GM23338 (cell line): ENCODE data around the gene ORC3. TPM values are rescaled to one million over a fixed set of nuclear protein-coding genes. Genes with fewer than 3 reads are reported as not detected.
"Not testable (repeated sequence)": the region's sequence is repeated elsewhere in the genome, so short reads cannot be mapped to it uniquely, and the experiment has no call there.

Experiments
- ATAC-seq: fragments of 200-7000 bp; cut with Tn5 transposase; 3 replicates; pipeline ENCODE4 v1.9.1; 2020
- DNase-seq: peaks from one replicate; pipeline ENCODE4 v3.0.0-alpha.2; 2015; ENCODE audit warnings: low spot score
- H2AFZ ChIP-seq: fragments of 200-600 bp; sonication (generic); 2 replicates; pipeline ENCODE4 v1.8.0; 2016; ENCODE audit warnings: antibody characterized with exemption, mild to moderate bottlenecking, moderate library complexity
- H3F3A ChIP-seq: fragments of 200-600 bp; sonication (generic); replicated peaks from 2 replicates; pipeline ENCODE4 v1.8.0; 2017; ENCODE audit warnings: antibody characterized with exemption, mixed run types, low read depth
- H3K27ac ChIP-seq: fragments of 200-600 bp; sonication (generic); 2 replicates; pipeline ENCODE4 v1.6.1; 2016; ENCODE audit warnings: low read depth
- H3K27me3 ChIP-seq: fragments of 200-600 bp; sonication (generic); 2 replicates; pipeline ENCODE4 v1.8.0; 2016; ENCODE audit warnings: mild to moderate bottlenecking, mixed run types, moderate library complexity; ENCODE audit not compliant: insufficient read depth
- H3K36me3 ChIP-seq: fragments of 200-600 bp; sonication (generic); 2 replicates; pipeline ENCODE4 v1.8.0; 2016; ENCODE audit warnings: mild to moderate bottlenecking; ENCODE audit not compliant: insufficient read depth
- H3K4me1 ChIP-seq: fragments of 200-600 bp; sonication (generic); 2 replicates; pipeline ENCODE4 v1.8.0; 2016; ENCODE audit warnings: mild to moderate bottlenecking, moderate library complexity; ENCODE audit not compliant: insufficient read depth
- H3K4me2 ChIP-seq: fragments of 200-600 bp; sonication (generic); 2 replicates; pipeline ENCODE4 v1.7.1; 2017; ENCODE audit warnings: mixed run types
- H3K4me3 ChIP-seq: fragments of 200-600 bp; sonication (generic); 2 replicates; pipeline ENCODE4 v1.6.1; 2016; ENCODE audit warnings: mixed run types
- H3K79me2 ChIP-seq: fragments of 200-600 bp; sonication (generic); replicated peaks from 2 replicates; pipeline ENCODE4 v1.8.0; 2017; ENCODE audit warnings: mild to moderate bottlenecking; ENCODE audit not compliant: insufficient read depth
- H3K9me2 ChIP-seq: fragments of 200-600 bp; sonication (generic); 2 replicates; pipeline ENCODE4 v1.8.0; 2017; ENCODE audit not compliant: insufficient read depth
- H4K20me1 ChIP-seq: fragments of 200-600 bp; sonication (generic); replicated peaks from 2 replicates; pipeline ENCODE4 v1.8.0; 2017; ENCODE audit warnings: mild to moderate bottlenecking; ENCODE audit not compliant: insufficient read depth
- H3K27ac Mint-ChIP-seq: 2 replicates; pipeline ENCODE4 v1.8.0; 2020; ENCODE audit warnings: inconsistent platforms, mild to moderate bottlenecking, moderate library complexity, mixed read lengths
- H3K27me3 Mint-ChIP-seq: 3 replicates; pipeline ENCODE4 v1.8.0; 2022; ENCODE audit warnings: low read depth, mild to moderate bottlenecking, moderate library complexity, mixed read lengths, inconsistent platforms; ENCODE audit not compliant: insufficient read depth, poor library complexity
- H3K36me3 Mint-ChIP-seq: 3 replicates; pipeline ENCODE4 v1.8.0; 2021; ENCODE audit warnings: low read depth, mild to moderate bottlenecking, inconsistent platforms, moderate library complexity, mixed read lengths
- H3K4me1 Mint-ChIP-seq: 3 replicates; pipeline ENCODE4 v1.8.0; 2020; ENCODE audit warnings: mild to moderate bottlenecking, inconsistent platforms, mixed read lengths
- H3K4me3 Mint-ChIP-seq: 3 replicates; pipeline ENCODE4 v1.8.0; 2021; ENCODE audit warnings: moderate library complexity, mild to moderate bottlenecking, inconsistent platforms, mixed read lengths
- H3K9me3 Mint-ChIP-seq: 3 replicates; pipeline ENCODE4 v1.8.0; 2020; ENCODE audit warnings: moderate library complexity, mild to moderate bottlenecking, inconsistent platforms, mixed read lengths
- EZH2phosphoT487 ChIP-seq: fragments of 200-600 bp; sonication (generic); IDR thresholded peaks from one replicate; pipeline ENCODE4 v1.8.1; 2018; ENCODE audit warnings: antibody characterized with exemption; ENCODE audit not compliant: unreplicated experiment
- JUNB ChIP-seq: IDR thresholded peaks from one replicate; pipeline ENCODE4 v1.6.1; 2016; ENCODE audit warnings: antibody characterized with exemption; ENCODE audit not compliant: unreplicated experiment
- ZNF114 ChIP-seq: fragments of 250-450 bp; sonication (Bioruptor Pico); IDR thresholded peaks from 2 replicates; pipeline ENCODE4 v1.5.0; 2020; ENCODE audit warnings: mild to moderate bottlenecking, moderate library complexity
- ZNF331 ChIP-seq: fragments of 250-450 bp; sonication (Bioruptor Pico); IDR thresholded peaks from 2 replicates; pipeline ENCODE4 v1.5.0; 2020; ENCODE audit warnings: low read depth, mild to moderate bottlenecking, moderate library complexity
- polyA plus RNA-seq: library from polyadenylated mRNA; unstranded; fragments of >200 nt; fragmentation: Nextera tagmentation; extraction: Ambion mirVana; gene quantifications from 2 replicates; pipeline ENCODE4 v1.2.1, GENCODE V29; 2016
- total RNA-seq: library from RNA; depleted of rRNA; stranded (reverse); fragments of >200 nt; shearing (Covaris generic); gene quantifications from 2 replicates; pipeline ENCODE4 v1.2.3, GENCODE V29; 2014
- TF ChIP-seq, protein P1 (sequence below): IDR thresholded peaks from 2 replicates; pipeline ENCODE4 v1.6.1; 2016; ENCODE audit warnings: antibody characterized with exemption
- TF ChIP-seq, protein P2 (sequence below): IDR thresholded peaks from one replicate; pipeline ENCODE4 v1.6.1; 2018; ENCODE audit warnings: antibody characterized with exemption; ENCODE audit not compliant: unreplicated experiment

Gene ORC3
- total and polyA plus RNA-seq, 2 experiments from 2014 or later = 53.1 to 78.4 TPM

DNA sequence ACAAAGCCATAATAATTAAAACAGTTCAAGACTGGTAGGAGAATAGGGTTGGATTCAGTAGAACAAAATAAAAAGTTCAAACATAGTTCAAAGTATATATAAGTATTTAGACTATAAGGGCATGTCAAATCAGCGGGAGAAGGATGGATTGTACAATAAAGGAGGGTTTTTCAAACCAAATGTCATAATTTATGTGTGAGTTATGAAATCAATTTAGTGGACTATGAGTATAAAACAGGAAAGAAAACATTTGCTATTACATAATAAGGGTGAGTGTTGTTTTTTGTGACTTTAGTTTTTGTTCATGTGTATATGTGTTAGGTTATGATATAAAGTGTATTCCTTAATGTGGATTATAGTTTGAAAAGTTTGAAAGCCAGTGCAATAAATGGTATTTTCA, 10.6 kb downstream of the ORC3 start:
- Mint-ChIP-seq H3K4me3 (no peak overlapping the region), H3K9me3 (no peaks in the 10 kb centered on the region), H3K36me3 (peaks cover 11% of the 10 kb centered on the region; the same call in 2 of the 3 replicates), H3K27ac (no peak overlapping the region), H3K27me3 (no peaks in the 10 kb centered on the region), H3K4me1 (peaks cover 20% of the 10 kb centered on the region)
- no peak for ATAC-seq
- Histone ChIP-seq H3K4me3 (no peak overlapping the region), H2AFZ (no peak overlapping the region), H4K20me1 (no peaks in the 10 kb centered on the region), H3K27me3 (no peaks in the 10 kb centered on the region), H3K4me1 (peaks cover 16% of the 10 kb centered on the region), H3K9me2 (no peaks in the 10 kb centered on the region), H3K79me2 (no peaks in the 10 kb centered on the region), H3F3A (no peaks in the 10 kb centered on the region), H3K4me2 (no peak overlapping the region), H3K27ac (no peak overlapping the region), H3K36me3 (peaks cover 12% of the 10 kb centered on the region)
- no peak for TF ChIP-seq EZH2phosphoT487
- no peak for DNase-seq

DNA sequence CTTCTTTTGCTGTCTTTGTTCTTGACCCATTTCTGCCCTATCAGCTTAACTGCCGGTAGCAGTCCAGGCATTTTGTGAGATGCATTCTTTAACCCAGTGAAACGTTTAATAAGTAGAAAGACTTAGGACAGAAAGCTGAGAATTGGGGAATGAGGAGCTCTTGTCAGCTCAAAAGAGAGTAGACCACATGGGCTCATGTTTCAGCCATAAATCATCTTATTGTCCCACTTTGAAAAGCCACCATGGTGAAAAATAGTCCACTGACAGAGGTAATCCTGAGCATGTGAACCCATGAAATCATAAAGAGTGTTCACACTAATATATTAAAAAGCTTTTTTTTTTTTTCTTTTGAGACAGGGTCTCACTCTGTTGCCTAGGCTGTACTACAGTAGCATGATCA, 16.3 kb downstream of the ORC3 start:
- H3K4me3 ChIP-seq = no peak overlapping the region
- H3K36me3 Mint-ChIP-seq = peaks cover 23% of the 10 kb centered on the region; the same call in 2 of the 3 replicates
- no peak overlapping the region for H3K4me2 ChIP-seq
- H3K4me1 ChIP-seq = peaks cover 16% of the 10 kb centered on the region
- TF ChIP-seq, protein P1, sequence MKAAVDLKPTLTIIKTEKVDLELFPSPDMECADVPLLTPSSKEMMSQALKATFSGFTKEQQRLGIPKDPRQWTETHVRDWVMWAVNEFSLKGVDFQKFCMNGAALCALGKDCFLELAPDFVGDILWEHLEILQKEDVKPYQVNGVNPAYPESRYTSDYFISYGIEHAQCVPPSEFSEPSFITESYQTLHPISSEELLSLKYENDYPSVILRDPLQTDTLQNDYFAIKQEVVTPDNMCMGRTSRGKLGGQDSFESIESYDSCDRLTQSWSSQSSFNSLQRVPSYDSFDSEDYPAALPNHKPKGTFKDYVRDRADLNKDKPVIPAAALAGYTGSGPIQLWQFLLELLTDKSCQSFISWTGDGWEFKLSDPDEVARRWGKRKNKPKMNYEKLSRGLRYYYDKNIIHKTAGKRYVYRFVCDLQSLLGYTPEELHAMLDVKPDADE = no peak
- H4K20me1 ChIP-seq = no peaks in the 10 kb centered on the region
- H3K9me2 ChIP-seq = no peaks in the 10 kb centered on the region
- no peaks in the 10 kb centered on the region for H3K27me3 Mint-ChIP-seq
- DNase-seq = no peak
- no peaks in the 10 kb centered on the region for H3K79me2 ChIP-seq
- H3K9me3 Mint-ChIP-seq = no peaks in the 10 kb centered on the region
- H3K4me1 Mint-ChIP-seq = peaks cover 20% of the 10 kb centered on the region
- H3F3A ChIP-seq = no peaks in the 10 kb centered on the region
- H3K4me3 Mint-ChIP-seq = no peak overlapping the region
- ATAC-seq = no peak
- H3K27me3 ChIP-seq = no peaks in the 10 kb centered on the region
- H3K27ac Mint-ChIP-seq = no peak overlapping the region
- H3K27ac ChIP-seq = no peak overlapping the region
- H2AFZ ChIP-seq = no peak overlapping the region
- peaks cover 18% of the 10 kb centered on the region; the same call in 1 of the 2 replicates for H3K36me3 ChIP-seq

DNA sequence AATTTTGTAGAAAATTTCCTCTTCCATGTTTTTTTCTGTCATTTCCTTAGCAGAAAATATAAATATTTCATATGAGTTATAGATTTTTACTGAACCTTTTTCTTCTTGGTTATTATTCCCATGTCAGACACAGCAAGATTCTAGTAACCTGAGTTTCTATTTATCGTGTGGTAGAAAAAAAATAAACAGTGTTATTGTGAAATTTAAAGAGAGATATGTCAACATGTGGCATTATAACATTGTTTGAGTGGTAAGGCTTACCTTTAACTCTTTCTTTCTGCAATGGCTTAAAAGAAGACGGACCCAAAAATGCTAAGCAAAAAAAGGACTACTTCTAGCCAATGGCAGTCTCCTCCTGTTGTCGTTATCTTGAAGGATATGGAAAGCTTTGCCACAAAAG, 18.9 kb downstream of the ORC3 start:
- no peak overlapping the region for H3K4me2 ChIP-seq
- Mint-ChIP-seq H3K4me3 (no peak overlapping the region), H3K9me3 (peaks cover 3% of the 10 kb centered on the region; the same call in 1 of the 3 replicates), H3K36me3 (peaks cover 48% of the 10 kb centered on the region), H3K27ac (no peak overlapping the region), H3K27me3 (no peaks in the 10 kb centered on the region), H3K4me1 (peaks cover 6% of the 10 kb centered on the region)
- H3K4me3 ChIP-seq = no peak overlapping the region
- peaks cover 36% of the 10 kb centered on the region for H3K36me3 ChIP-seq
- no peaks in the 10 kb centered on the region for H3K79me2 ChIP-seq
- H3F3A ChIP-seq = no peaks in the 10 kb centered on the region
- no peaks in the 10 kb centered on the region for H4K20me1 ChIP-seq
- H3K27me3 ChIP-seq = no peaks in the 10 kb centered on the region
- no peak overlapping the region for H2AFZ ChIP-seq
- H3K9me2 ChIP-seq = no peaks in the 10 kb centered on the region
- no peak for TF ChIP-seq JUNB
- TF ChIP-seq ZNF114 = no peak
- TF ChIP-seq, protein P2, sequence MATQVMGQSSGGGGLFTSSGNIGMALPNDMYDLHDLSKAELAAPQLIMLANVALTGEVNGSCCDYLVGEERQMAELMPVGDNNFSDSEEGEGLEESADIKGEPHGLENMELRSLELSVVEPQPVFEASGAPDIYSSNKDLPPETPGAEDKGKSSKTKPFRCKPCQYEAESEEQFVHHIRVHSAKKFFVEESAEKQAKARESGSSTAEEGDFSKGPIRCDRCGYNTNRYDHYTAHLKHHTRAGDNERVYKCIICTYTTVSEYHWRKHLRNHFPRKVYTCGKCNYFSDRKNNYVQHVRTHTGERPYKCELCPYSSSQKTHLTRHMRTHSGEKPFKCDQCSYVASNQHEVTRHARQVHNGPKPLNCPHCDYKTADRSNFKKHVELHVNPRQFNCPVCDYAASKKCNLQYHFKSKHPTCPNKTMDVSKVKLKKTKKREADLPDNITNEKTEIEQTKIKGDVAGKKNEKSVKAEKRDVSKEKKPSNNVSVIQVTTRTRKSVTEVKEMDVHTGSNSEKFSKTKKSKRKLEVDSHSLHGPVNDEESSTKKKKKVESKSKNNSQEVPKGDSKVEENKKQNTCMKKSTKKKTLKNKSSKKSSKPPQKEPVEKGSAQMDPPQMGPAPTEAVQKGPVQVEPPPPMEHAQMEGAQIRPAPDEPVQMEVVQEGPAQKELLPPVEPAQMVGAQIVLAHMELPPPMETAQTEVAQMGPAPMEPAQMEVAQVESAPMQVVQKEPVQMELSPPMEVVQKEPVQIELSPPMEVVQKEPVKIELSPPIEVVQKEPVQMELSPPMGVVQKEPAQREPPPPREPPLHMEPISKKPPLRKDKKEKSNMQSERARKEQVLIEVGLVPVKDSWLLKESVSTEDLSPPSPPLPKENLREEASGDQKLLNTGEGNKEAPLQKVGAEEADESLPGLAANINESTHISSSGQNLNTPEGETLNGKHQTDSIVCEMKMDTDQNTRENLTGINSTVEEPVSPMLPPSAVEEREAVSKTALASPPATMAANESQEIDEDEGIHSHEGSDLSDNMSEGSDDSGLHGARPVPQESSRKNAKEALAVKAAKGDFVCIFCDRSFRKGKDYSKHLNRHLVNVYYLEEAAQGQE = no peak
- TF ChIP-seq ZNF331 (CRISPR knock-in tag) = no peak
- peaks cover 6% of the 10 kb centered on the region for H3K4me1 ChIP-seq
- H3K27ac ChIP-seq = no peak overlapping the region
- DNase-seq (no peak), ATAC-seq (no peak)

DNA sequence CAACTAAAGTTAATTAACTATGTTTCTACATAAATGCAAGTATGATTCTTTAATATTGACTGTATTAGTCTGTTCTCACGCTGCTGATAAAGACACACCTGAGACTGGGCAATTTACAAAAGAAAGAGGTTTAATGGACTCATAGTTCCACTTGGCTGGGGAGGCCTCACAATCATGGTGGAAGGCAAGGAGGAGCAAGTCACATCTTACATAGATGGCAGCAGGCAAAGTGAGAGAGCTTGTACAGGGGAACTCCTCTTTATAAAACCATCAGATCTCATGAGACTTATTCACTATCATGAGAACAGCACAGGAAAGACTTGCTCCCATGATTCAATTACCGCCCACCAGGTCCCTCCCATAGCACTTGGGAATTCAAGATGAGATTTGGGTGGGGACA, 23.1 kb downstream of the ORC3 start:
- peaks cover 42% of the 10 kb centered on the region for H3K36me3 ChIP-seq
- not testable (repeated sequence) for H3K4me3 Mint-ChIP-seq, H3K27ac ChIP-seq, H3K4me2 ChIP-seq, H3K27ac Mint-ChIP-seq, H3K4me1 Mint-ChIP-seq, H3K9me2 ChIP-seq, H3K27me3 ChIP-seq, H2AFZ ChIP-seq, H3K9me3 Mint-ChIP-seq, H3F3A ChIP-seq, ATAC-seq, H4K20me1 ChIP-seq, DNase-seq, H3K4me1 ChIP-seq, H3K27me3 Mint-ChIP-seq, H3K4me3 ChIP-seq, H3K79me2 ChIP-seq
- peaks cover 56% of the 10 kb centered on the region for H3K36me3 Mint-ChIP-seq
